Glutamatergic neuron (in vitro differentiated cells): ENCODE measurements around the gene MRTFB. TPM values are rescaled to one million over a fixed set of nuclear protein-coding genes. Genes with fewer than 3 reads are reported as not detected.
"Not testable (repeated sequence)": the region's sequence is repeated elsewhere in the genome, so short reads cannot be mapped to it uniquely, and the experiment has no call there.

Experiments used
- DNase-seq: peaks from one replicate; pipeline ENCODE4 v3.0.0; 2022
- H3K27ac Mint-ChIP-seq: one replicate; pipeline ENCODE4 v1.8.0; 2020; ENCODE audit warnings: mild to moderate bottlenecking, mixed read lengths, inconsistent platforms; ENCODE audit not compliant: unreplicated experiment
- H3K27me3 Mint-ChIP-seq: one replicate; pipeline ENCODE4 v1.8.0; 2020; ENCODE audit warnings: mild to moderate bottlenecking, moderate library complexity, mixed read lengths, inconsistent platforms; ENCODE audit not compliant: unreplicated experiment
- H3K36me3 Mint-ChIP-seq: one replicate; pipeline ENCODE4 v1.8.0; 2020; ENCODE audit warnings: mild to moderate bottlenecking, mixed read lengths, inconsistent platforms; ENCODE audit not compliant: unreplicated experiment
- H3K4me1 Mint-ChIP-seq: one replicate; pipeline ENCODE4 v1.8.0; 2020; ENCODE audit warnings: mild to moderate bottlenecking, low read depth, mixed read lengths, inconsistent platforms; ENCODE audit not compliant: unreplicated experiment
- H3K4me3 Mint-ChIP-seq: one replicate; pipeline ENCODE4 v1.8.0; 2020; ENCODE audit warnings: mild to moderate bottlenecking, mixed read lengths, inconsistent platforms; ENCODE audit not compliant: unreplicated experiment
- H3K9me3 Mint-ChIP-seq: one replicate; pipeline ENCODE4 v1.8.0; 2020; ENCODE audit warnings: mild to moderate bottlenecking, moderate library complexity, mixed read lengths, inconsistent platforms; ENCODE audit not compliant: unreplicated experiment
- total RNA-seq: library from RNA; stranded (reverse); fragmentation: NEBNext Ultra II Directional; extraction: Animal tissue kit (Norgen Biotek cat#: 25700); gene quantifications from one replicate; pipeline ENCODE4 v1.2.1, GENCODE V29; 2021; ENCODE audit not compliant: unreplicated experiment
- TF ChIP-seq, protein P1 (sequence below): fragments of 200-600 bp; sonication (generic); IDR thresholded peaks from one replicate; pipeline ENCODE4 v1.5.0; 2021; ENCODE audit not compliant: partially characterized antibody, unreplicated experiment

The MRTFB gene
- total RNA-seq, 1 donor from 2014 or later, result 29.6 TPM

DNA sequence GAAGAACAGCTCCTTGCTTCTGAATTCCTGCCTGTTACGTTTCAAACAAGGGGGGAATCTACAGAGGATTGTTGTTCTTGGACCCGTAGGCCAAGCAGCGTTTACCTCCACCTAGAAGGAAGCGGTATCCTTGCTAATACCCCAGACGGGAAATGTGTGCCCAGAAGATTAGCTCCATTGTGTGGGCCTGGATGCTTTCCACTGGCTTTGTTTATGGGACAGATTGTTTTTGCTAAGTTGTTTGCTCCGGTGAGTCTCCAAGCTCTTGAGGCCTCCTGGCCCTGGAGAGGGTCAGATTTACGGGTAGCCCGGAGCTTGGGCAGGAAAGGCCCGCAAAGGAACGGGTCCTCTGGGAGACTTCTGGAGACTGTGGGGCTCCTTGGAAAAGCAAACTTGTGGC is 28.4 kb upstream of the MRTFB start:
- H3K36me3 Mint-ChIP-seq, result no peaks in the 10 kb centered on the region
- H3K27me3 Mint-ChIP-seq, result no peaks in the 10 kb centered on the region
- TF ChIP-seq, protein P1, sequence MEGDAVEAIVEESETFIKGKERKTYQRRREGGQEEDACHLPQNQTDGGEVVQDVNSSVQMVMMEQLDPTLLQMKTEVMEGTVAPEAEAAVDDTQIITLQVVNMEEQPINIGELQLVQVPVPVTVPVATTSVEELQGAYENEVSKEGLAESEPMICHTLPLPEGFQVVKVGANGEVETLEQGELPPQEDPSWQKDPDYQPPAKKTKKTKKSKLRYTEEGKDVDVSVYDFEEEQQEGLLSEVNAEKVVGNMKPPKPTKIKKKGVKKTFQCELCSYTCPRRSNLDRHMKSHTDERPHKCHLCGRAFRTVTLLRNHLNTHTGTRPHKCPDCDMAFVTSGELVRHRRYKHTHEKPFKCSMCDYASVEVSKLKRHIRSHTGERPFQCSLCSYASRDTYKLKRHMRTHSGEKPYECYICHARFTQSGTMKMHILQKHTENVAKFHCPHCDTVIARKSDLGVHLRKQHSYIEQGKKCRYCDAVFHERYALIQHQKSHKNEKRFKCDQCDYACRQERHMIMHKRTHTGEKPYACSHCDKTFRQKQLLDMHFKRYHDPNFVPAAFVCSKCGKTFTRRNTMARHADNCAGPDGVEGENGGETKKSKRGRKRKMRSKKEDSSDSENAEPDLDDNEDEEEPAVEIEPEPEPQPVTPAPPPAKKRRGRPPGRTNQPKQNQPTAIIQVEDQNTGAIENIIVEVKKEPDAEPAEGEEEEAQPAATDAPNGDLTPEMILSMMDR, result no peak
- peaks cover 5% of the 10 kb centered on the region for H3K9me3 Mint-ChIP-seq
- DNase-seq, result no peak
- no peak overlapping the region for H3K27ac Mint-ChIP-seq
- no peaks in the 10 kb centered on the region for H3K4me1 Mint-ChIP-seq
- no peak overlapping the region for H3K4me3 Mint-ChIP-seq

GRCh38 chr16:14043278-14043677 is 27.8 kb upstream of the MRTFB start:
- TF ChIP-seq, protein P1, result no peak
- H3K4me1 Mint-ChIP-seq, result no peaks in the 10 kb centered on the region
- no peak overlapping the region for H3K4me3 Mint-ChIP-seq
- no peak overlapping the region for H3K27ac Mint-ChIP-seq
- no peak for DNase-seq
- H3K36me3 Mint-ChIP-seq, result no peaks in the 10 kb centered on the region
- H3K27me3 Mint-ChIP-seq, result no peaks in the 10 kb centered on the region
- peaks cover 5% of the 10 kb centered on the region for H3K9me3 Mint-ChIP-seq

GRCh38 chr16:14043793-14044192 is 27.3 kb upstream of the MRTFB start:
- Mint-ChIP-seq H3K27ac (no peak overlapping the region), H3K4me1 (no peaks in the 10 kb centered on the region), H3K4me3 (no peak overlapping the region), H3K36me3 (no peaks in the 10 kb centered on the region), H3K27me3 (no peaks in the 10 kb centered on the region), H3K9me3 (peaks cover 3% of the 10 kb centered on the region)
- DNase-seq, result no peak
- TF ChIP-seq, protein P1, result no peak

GRCh38 chr16:14047121-14047859 is 23.8 kb upstream of the MRTFB start:
- not testable (repeated sequence) for H3K27ac Mint-ChIP-seq, H3K9me3 Mint-ChIP-seq, H3K36me3 Mint-ChIP-seq, H3K27me3 Mint-ChIP-seq, H3K4me3 Mint-ChIP-seq, DNase-seq, H3K4me1 Mint-ChIP-seq

- no peaks in the 10 kb centered on the region for H3K4me1 Mint-ChIP-seq
- TF ChIP-seq, protein P1, result no peak
- H3K9me3 Mint-ChIP-seq, result no peaks in the 10 kb centered on the region
- H3K4me3 Mint-ChIP-seq, result no peak overlapping the region
- peaks cover 1% of the 10 kb centered on the region for H3K36me3 Mint-ChIP-seq
- no peaks in the 10 kb centered on the region for H3K27me3 Mint-ChIP-seq
- DNase-seq, result no peak
- no peak overlapping the region for H3K27ac Mint-ChIP-seq
Observed at GRCh38 chr16:14050291-14051027, 20.7 kb upstream of the MRTFB start.
